ENCODE measurements around the gene ANXA11.
A peak's percentile ranks its signal among the peaks of the same experiment; 100 is the strongest.
"Not testable (repeated sequence)": the region's sequence is repeated elsewhere in the genome, so short reads cannot be mapped to it uniquely, and the experiment has no call there.

Gene ANXA11

GRCh38 chr10:80144067-80144695 lies 61.2 kb downstream of the ANXA11 start:
- no peak for FAIRE-seq

GRCh38 chr10:80141696-80142460 lies 63.5 kb downstream of the ANXA11 start:
- no peak for FAIRE-seq

GRCh38 chr10:80140251-80140650 lies 65.1 kb downstream of the ANXA11 start:
- FAIRE-seq, result no peak

- no peak for FAIRE-seq
Observed at GRCh38 chr10:80139265-80139664, 66.1 kb downstream of the ANXA11 start.

- FAIRE-seq, result no peak
Observed at GRCh38 chr10:80137920-80138319, 67.4 kb downstream of the ANXA11 start.

- FAIRE-seq, result no peak
Observed at GRCh38 chr10:80137031-80137862, 68.1 kb downstream of the ANXA11 start.

- FAIRE-seq, result no peak
Observed at GRCh38 chr10:80136134-80136571, 69.2 kb downstream of the ANXA11 start.

- FAIRE-seq, result not testable (repeated sequence)
Observed at GRCh38 chr10:80133687-80134086, 71.7 kb downstream of the ANXA11 start.

GRCh38 chr10:80133206-80133605 lies 72.1 kb downstream of the ANXA11 start:
- FAIRE-seq, result no peak

- FAIRE-seq, result no peak
Observed at GRCh38 chr10:80132299-80133139, 72.8 kb downstream of the ANXA11 start, which contains the start of gene PLAC9. Gene PLAC9, plus strand, starts transcription at chr10:80132730. Its CDS starts 33 bp downstream, at chr10:80132763.

GRCh38 chr10:80131499-80131901 lies 73.8 kb downstream of the ANXA11 start:
- FAIRE-seq, result no peak

GRCh38 chr10:80126876-80127275 lies 78.5 kb downstream of the ANXA11 start:
- no peak for FAIRE-seq

GRCh38 chr10:80122746-80123145 lies 82.6 kb downstream of the ANXA11 start:
- no peak for FAIRE-seq

- FAIRE-seq, result no peak
Observed at GRCh38 chr10:80122110-80122710, 83.1 kb downstream of the ANXA11 start.

GRCh38 chr10:80118669-80119068 lies 86.7 kb downstream of the ANXA11 start:
- FAIRE-seq, result no peak

GRCh38 chr10:80110986-80111385 lies 94.4 kb downstream of the ANXA11 start:
- no peak for FAIRE-seq

GRCh38 chr10:80108576-80109239 lies 96.6 kb downstream of the ANXA11 start:
- no peak for FAIRE-seq

GRCh38 chr10:80104066-80104926 lies 101.0 kb downstream of the ANXA11 start:
- FAIRE-seq, result peak; percentile 62

All from islet of Langerhans (tissue), 1 donor.